T-helper 22 cell (primary cell): ENCODE measurements around the gene ADAMTS10.
"Not testable (repeated sequence)": the region's sequence is repeated elsewhere in the genome, so short reads cannot be mapped to it uniquely, and the experiment has no call there.

Source experiments
- DNase-seq: peaks from one replicate; pipeline ENCODE4 v3.0.0-alpha.2; 2020; ENCODE audit warnings: low read depth

ADAMTS10 gene

DNA sequence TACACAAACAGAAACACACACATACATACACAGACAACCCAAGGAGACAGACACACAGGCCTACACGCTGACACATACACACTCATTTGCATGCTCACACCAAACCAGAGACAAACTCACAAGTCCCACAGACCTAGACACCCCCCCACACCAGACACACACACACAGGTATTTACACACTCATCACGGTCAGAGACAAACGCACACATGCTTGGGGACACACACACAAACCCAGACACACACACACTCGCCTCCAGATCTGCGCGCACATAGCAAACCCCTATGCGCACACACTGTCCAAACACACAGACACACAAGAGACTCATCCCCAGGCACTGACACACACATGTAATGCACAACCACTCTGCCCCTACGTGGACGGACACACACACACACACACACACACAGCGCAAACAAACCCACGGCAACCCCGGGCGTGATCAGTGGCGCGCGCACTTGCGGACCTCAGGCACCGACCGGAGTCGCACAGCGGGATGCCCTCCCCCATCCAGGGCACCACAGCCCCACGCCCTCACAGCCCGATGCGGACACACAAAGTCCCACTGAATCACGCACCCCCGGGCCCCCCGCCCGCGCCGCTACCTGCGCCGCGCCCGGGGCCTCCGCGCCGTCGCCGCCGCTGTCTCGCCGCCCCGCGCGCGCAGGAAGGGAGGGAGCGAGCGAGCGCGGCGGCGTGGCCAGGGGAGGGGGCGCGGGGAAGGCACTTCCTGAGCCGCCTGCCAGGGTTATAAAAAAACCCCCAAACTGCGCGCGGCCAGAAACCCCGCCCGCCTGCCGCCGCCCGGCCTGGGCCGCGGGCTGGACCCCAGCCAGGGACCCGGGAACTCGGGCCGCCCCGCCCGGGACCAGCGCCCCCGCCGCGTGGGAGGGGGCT is at the start of gene ADAMTS10:
TSS of gene ADAMTS10 (minus strand) at position 675 of the 895 bp plus-strand sequence. CDS start 5,005 bp downstream, outside the sequence.
- DNase-seq, result peak; percentile 10

- DNase-seq, result no peak
Observed at GRCh38 chr19:8659905-8660304, 49.4 kb upstream of the ADAMTS10 start.

DNA sequence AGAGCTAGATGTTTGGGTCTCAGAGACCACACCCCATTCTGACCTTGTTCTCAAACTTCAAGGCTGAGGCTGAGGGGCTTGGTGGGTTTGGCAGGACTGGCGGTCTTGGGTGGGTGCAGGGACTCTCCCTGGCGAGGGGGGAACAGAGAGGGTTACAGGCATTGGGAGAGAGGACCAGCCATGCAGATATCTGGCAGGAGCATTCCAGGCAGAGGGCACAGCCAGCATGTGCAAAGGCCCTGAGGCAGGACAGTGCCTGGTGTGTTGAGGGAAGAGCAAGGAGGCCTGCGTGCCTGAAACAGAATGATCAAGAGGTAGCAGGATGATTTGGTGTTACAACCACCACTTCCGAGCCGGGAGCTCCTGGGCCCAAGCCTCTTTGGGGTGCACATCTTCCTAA is 47.4 kb upstream of the ADAMTS10 start:
- DNase-seq, result no peak

DNA sequence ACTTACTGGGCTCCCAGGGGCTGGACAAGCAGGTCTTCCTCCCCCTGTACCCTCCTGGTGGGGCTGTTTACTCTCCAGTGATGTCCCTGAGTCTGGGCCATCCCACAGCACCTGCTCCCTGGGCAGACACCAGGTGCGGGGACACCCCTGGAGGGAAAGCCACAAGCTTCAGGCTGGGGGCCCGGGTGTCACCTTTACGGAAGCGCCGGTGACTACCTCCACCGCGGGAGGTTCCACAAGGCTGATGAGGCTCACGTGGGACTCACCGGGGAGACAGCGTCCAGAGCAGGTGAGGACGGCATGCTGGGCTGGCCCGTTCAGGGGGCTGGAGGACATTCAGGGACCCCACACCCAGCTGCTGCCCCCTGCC is 44.8 kb upstream of the ADAMTS10 start:
- no peak for DNase-seq

GRCh38 chr19:8654591-8655339 is 44.2 kb upstream of the ADAMTS10 start:
- peak; percentile 23 for DNase-seq

- no peak for DNase-seq
Observed at GRCh38 chr19:8648240-8648639, 37.7 kb upstream of the ADAMTS10 start.

DNA sequence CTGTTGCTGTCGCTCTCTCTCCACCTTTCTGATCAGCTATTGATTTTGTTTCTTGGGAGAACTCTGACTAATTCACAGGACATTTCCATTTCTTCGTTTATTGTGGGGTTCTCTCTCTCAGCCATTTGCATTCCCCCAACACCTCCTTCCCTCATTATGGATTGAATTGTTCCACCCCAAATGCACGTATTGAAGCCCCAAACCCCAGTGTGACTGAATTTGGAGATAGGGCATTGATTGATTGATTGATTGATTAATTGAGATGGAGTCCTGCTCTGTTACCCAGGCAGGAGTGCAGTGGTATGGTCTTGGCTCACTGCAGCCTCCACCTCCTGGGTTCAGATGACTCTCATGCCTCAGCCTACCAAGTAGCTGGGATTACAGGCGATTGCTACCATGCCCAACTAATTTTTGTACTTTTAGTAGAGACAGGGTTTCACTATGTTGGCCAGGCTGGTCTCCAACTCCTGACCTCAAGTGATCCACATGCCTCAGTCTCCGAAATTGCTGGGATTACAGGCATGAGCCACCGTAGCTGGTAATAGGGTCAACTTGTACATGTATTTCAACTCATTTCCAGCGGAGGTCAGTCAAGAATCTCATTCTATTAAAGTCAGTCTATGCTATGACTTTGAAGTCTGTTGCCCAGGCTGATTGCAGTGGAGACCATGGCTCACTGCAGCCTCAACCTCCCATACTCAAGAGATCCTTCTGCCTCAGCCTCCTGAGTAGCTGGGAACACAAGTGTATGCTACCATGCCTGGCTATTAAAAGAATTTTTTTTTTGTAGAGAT is 33.5 kb upstream of the ADAMTS10 start:
- no peak for DNase-seq

GRCh38 chr19:8642561-8642960 is 32.0 kb upstream of the ADAMTS10 start:
- DNase-seq, result no peak

GRCh38 chr19:8641908-8642547 is 31.5 kb upstream of the ADAMTS10 start:
- no peak for DNase-seq

- no peak for DNase-seq
Observed at GRCh38 chr19:8641221-8641907, 30.8 kb upstream of the ADAMTS10 start.

GRCh38 chr19:8640402-8641004 is 30.0 kb upstream of the ADAMTS10 start:
- DNase-seq, result no peak

DNA sequence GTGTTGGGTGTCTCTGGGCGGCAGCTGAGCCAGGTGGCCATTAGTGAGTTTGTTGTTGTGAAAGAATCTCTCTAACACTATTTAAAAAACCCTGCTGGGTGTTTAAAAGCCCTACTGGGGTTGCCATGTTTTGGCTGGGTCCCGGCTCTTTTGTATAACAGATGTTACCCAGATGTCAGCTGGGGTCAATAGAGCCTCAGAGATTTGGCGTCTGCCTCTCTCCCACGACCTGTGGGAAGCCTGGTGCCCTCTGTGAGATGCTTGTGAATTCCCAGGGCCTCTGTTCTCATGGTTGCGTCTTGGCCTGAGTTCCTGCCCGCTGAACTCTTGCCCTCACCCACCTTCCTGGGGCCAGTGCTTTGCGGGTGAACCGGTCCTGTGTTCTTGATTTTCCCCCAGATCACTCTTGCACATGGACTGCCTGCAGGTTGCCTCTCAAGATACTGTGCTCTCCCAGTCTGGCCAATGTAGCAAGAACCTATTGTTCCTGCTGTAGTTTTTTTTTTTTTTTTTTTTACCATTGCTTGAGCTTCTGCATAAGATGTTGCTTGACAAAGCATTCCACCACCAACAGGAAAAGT is 29.4 kb upstream of the ADAMTS10 start:
- no peak for DNase-seq

GRCh38 chr19:8638078-8638619 is 27.6 kb upstream of the ADAMTS10 start:
- DNase-seq, result no peak

DNA sequence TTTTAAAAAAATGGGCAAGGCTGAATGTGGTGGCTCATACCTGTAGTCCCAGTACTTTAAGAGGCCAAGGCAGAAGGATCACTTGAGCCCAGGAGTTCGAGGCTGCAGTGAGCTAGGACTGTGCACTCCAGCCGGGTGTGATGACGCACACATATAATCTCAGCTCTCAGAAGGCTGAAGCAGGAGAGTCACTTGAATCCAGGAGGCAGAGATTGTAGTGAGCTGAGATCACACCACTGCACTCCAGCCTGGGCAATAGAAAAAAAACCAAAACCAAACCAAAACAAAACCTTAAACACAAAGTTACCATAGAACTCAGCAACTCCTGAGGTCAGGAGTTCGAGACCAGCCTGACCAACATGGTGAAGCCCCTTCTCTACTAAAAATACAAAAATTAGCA is 26.6 kb upstream of the ADAMTS10 start:
- not testable (repeated sequence) for DNase-seq

DNA sequence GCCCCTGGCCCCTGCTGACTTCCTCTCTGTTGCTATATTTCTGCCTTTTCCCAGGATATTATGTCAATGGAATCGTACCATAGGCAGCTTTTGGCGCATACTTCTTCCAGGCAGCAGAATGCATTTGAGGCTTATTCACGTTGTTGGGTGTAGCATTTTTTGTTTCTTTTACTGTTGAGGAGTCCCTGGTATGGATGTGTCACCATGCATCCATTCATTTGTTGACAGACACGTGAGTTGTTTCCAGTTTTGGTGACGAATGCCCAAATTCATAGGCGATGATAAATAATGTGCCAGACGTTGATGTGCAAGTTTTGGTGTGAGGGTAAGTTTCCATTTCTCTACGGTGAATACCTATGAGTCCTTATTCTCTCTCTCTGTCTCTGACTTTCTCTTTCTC is 24.9 kb upstream of the ADAMTS10 start:
- no peak for DNase-seq

- no peak for DNase-seq
Observed at GRCh38 chr19:8631425-8631819, 20.9 kb upstream of the ADAMTS10 start.

DNA sequence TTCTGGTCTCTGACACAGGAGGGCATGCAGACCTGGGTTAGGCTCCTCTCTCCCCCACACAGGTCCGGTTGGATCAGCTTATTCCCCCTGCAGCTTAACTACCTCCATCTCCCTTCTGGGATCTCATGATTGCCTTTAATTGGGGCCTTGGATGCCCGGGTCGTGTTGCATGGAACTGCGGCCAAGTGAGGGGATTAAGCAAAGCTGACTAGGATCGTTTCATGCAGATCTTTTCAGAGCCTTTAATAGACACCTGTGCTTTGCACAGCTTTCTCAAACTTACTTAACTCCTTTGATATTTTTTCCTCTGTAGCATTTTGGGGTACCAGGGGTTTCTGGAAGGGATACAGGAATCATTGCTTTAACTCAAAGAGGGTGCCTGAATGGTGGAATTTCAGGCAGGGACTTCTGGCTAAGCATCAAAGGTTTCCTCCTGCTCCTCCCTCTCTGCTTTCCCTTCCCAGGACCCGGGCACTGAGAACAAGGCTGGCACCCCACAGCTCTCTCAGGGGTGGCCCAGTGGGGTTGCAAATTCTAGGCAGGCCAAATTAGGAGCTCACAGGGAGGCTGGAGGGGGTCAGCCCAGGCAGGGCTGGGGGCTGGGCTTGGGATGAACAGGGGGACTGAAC is 20.4 kb upstream of the ADAMTS10 start:
- no peak for DNase-seq

DNA sequence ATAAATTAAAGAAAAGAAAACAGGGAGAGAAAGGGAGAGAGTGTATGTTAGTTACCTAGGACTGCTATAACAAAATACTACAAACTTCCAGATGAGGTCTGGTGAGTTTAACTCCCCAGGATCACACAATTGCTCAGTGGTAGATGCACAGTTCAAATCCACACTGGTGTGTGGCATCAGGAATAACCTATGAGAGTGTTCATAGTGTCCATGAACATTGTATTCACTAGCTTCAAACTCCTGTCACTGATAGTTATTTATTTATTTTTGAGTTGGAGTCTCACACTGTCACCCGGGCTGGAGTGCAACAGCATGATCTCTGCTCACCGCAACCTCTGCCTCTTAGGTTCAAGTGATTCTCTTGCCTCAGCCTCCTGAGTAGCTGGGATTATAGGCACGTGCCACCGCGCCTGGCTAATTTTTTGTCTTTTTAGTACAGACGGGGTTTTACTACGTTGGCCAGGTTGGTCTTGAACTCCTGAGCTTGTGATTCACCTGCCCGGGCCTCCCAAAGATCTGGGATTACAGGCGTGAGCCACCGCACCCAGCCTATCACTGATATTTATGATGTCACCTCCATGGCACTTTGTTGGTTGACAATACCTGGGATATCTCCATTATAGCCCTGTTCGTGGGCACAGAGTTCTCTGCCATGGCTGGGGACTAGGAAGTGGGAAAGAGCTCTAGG is 19.6 kb upstream of the ADAMTS10 start, which contains the start of gene NFILZ:
TSS of gene NFILZ (plus strand) at position 638 of the 688 bp plus-strand sequence. CDS start 46,133 bp downstream, outside the sequence.
- DNase-seq, result no peak

GRCh38 chr19:8629184-8629583 is 18.7 kb upstream of the ADAMTS10 start:
- DNase-seq, result no peak
